IPS-NIHi7 (cell line): Measurements from ENCODE around the gene IFT57.

Experiments used
- DNase-seq: peaks from one replicate; pipeline ENCODE4 v3.0.0; 2012; ENCODE audit warnings: mixed read lengths; ENCODE audit errors: extremely low spot score

IFT57 gene

DNA sequence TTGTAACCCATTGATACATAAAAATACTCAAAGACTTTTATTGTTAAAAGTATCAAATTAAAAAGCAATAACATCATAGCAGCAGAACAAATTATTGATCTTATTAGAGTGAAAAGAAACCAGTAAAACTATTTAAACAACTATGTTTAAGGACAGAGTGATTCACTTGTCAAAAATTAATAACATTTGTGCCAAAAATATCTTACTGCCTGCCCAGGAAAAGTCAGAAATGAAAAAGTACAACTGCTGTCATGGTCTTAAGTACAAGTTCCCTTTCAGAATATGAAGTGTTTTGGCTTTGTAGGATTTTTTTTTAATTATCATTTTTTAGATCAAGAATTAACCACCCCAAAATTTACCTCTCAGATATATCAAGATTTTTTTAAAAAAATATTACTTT, 3.4 kb downstream of the IFT57 start:
- DNase-seq = no peak

- DNase-seq = no peak
Measured at GRCh38 chr3:108215871-108216270, 6.4 kb downstream of the IFT57 start.

- no peak for DNase-seq
Measured at GRCh38 chr3:108209579-108209978, 12.6 kb downstream of the IFT57 start.

DNA sequence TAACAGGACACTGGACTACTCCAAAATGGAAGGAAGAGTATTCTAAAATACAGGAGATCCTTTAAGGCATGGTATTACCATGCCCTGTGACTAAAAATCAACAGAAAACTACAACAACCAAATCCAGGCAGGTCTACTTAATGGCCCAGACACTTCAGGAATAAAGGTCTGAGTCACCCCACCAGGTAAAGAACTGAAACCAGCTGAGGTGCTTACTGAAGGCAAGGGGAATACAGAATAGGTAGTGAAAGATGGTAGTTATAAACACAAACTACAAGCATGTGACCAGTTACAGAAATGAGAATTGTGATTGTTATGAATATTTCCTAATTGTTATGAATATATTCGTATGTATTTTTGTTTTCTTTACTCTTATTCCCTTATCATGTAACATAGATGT, 13.4 kb downstream of the IFT57 start:
- no peak for DNase-seq

GRCh38 chr3:108202834-108203233, 19.4 kb downstream of the IFT57 start:
- DNase-seq = peak; percentile 46

GRCh38 chr3:108202080-108202479, 20.1 kb downstream of the IFT57 start:
- no peak for DNase-seq

DNA sequence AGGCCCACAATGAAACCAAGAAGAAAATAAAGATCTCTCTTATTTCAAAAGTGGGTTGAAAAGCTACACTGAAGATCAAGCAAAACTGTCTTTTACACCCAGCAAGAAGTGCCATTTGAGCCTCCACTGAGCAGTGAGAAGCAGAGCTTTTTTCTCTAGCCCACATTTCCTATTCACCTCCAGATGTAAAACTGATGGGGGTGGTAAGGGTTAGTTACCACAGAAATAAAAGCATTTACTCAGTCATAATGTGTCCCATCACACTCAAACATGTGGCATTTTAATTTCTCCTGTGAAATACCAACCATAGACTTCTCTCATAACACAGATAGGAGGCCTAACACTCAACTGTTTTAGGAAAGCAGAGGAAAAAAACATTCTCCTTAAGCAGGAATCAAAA, 21.0 kb downstream of the IFT57 start:
- DNase-seq = no peak

DNA sequence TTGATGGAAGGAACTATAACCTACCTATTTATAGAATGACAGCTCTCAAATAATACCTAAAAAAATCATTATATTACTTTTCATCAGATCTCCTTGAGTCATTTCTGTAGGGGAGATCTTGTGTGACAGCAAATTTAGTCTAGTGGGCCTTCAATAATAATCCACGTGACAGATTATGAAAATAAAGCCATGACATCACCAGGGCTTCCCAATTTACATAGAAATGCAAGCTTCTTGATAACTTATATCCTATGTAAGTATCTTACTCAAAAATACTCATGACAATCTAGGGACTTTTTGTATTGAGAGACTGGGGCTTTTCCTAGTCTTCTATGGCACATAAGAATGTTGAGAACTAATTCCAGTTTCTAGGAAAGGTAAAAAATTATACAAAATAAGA, 21.6 kb downstream of the IFT57 start:
- DNase-seq = no peak

- no peak for DNase-seq
Measured at GRCh38 chr3:108200024-108200423, 22.2 kb downstream of the IFT57 start.

DNA sequence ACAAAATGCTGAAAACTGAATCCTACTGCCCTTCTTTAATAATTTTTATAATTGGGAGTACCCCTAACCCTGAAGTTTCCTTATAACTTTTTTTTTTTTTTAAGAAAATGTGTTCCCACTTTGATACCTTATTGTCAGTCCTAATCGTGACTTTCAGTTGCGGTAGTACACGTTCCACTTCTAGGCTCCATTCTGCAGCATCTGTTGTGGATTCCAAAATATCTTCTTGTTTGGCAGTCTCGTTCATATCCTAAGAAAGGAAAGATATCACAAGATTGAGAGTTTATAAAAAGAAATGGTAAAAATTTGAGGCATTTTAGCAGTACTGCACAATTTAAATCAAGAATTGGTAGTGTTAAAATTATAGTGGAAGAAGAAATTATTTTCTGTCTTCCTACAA, 30.8 kb downstream of the IFT57 start:
- DNase-seq = no peak

DNA sequence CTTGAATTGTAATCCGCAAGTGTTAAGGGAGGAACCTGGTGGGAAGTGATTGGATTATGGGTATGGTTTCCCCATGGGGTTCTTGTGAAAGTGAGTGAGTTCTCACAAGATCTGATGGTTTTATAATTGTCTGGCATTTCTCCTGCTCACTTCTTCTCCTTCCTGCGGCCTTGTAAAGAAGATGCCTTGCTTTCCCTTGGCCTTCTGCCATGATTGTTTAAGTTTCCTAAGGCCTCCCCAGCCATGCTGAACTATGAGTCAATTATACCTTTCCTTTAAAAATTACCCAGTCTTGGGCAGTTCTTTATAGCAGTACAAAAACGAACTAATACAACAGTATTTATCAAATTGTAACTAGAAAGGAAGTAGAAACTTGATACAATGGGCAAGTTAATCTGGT, 31.9 kb downstream of the IFT57 start:
- no peak for DNase-seq

DNA sequence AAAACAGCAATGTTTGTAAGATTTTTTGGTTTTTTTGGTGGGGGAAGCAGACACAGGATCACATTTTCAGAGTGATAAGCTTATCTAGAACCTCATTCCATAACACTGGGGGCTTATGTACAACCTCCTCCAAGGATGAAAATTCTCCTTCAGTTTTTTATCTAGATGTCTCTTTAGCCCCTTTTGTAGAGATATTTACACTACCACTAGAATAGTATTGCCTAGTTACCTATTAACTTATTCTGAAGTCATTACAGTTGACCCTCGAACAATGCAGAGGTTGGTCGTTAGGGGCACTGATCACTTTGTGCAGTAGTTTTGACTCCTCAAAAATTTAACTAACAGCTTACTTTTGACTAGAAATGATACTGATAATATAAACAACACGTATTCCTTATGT, 32.8 kb downstream of the IFT57 start:
- DNase-seq = no peak

DNA sequence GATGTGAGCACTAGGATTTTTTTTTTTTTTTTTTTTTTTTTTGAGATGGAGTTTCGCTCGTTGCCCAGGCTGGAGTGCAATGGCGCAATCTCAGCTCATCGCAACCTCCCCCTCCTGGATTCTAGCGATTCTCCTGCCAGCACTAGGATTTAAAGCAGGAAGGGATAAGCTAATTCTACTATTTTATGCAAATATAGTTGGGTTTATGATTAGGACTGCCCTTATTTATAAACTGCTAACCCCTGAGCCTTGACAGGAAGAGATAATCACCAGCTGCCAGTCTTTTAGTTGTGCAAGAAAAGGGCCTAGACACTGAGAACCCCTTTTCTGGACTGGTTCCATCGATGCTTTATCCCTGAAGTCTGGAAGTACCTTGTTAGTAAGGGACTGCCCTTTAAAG, 36.7 kb downstream of the IFT57 start:
- DNase-seq = no peak

- DNase-seq = no peak
Measured at GRCh38 chr3:108184824-108185223, 37.4 kb downstream of the IFT57 start.

DNA sequence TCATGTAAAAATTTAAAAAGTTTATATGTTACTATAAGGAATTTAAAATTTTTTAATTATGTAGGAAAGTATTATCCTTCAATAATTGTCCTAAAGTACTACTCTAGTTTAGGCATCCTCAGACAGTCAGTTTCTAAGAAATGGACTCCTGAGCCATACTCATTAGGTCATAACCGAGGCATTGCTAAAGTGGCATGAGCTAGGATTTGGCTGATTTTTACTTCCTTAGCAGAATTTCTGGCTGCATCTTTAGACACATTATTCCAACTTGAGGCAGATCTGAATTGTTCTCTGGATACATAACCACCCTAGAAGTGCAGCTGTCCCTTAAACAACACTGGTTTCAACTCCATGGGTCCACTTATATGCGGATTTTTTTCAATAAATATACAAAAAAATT, 38.3 kb downstream of the IFT57 start:
- no peak for DNase-seq

DNA sequence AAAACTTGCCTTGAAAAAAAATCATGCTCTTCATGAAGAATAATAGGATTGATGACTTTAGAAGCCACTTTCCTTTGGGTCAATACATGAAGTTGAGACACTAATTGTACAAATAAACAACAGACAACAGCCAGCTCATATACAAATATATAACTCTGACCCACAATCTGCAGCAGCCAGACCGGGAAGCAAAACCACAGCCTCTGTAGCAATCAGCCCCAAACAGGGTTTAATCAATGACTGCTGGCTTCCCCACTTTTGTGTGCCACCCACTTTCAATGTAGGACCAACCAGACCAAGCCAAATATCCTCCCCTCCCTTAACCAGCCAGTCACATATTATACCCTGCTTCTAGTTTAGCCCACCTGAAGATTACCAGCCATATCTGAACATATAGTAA, 39.0 kb downstream of the IFT57 start:
- DNase-seq = no peak

DNA sequence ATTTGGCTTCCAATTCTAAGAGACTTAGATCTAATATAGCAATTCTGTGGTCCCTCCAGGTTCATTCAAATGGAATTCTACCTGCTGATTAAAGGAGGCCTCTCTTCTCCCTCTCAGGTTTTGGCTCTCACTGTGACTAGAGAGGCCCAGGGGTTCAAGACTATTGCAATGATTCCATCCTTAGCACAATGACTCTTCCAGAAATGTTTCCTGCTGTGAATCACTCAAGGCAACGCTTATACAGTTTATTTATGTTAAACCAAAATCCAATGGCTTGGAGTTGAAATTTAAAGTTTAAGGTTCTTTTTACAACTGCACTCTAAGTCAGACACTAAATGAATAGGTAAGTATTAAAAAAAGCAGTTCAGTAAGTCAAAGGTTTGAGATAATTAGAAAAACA, 39.9 kb downstream of the IFT57 start:
- no peak for DNase-seq

DNA sequence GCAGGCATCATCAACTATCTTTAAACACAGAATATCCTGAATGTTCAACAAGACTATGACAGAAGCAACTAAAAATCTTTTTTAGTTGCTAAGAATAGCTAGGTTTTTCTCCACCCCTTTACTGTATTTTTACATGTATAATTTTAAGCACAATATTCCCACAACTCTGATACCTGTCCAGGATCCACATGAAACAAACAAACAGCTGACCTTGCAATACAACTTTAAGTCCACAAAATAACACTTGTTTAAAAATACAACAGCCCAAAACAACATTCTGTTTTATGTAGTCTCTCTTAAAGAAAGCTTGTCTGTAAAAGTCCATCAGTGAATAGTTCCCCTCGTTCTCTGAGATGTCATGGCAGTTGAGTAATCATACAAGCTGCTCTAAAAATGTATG, 41.1 kb downstream of the IFT57 start:
- no peak for DNase-seq

DNA sequence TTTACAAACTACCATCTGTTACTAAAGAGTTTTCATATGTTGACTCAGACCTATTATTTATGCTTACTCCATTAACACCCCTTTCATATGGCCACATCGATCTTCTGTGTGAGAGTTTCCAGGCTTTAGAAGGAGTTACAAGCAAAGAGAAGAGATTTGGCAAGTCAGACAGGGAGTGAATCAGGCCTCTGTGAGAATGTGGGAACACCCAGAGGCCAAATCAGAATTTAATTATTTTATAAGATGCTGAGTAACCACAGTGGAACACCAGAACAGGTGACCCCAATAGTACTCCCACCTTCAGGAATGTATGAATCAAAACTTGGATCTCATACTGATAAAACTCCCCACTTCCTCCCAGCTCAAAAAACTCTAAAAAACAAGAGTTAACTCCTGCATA, 42.0 kb downstream of the IFT57 start:
- DNase-seq = no peak

GRCh38 chr3:108178676-108179075, 43.5 kb downstream of the IFT57 start:
- no peak for DNase-seq

GRCh38 chr3:108177536-108177935, 44.7 kb downstream of the IFT57 start:
- DNase-seq = no peak

- no peak for DNase-seq
Measured at GRCh38 chr3:108175352-108175751, 46.9 kb downstream of the IFT57 start.

GRCh38 chr3:108171106-108171505, 51.1 kb downstream of the IFT57 start:
- no peak for DNase-seq

DNA sequence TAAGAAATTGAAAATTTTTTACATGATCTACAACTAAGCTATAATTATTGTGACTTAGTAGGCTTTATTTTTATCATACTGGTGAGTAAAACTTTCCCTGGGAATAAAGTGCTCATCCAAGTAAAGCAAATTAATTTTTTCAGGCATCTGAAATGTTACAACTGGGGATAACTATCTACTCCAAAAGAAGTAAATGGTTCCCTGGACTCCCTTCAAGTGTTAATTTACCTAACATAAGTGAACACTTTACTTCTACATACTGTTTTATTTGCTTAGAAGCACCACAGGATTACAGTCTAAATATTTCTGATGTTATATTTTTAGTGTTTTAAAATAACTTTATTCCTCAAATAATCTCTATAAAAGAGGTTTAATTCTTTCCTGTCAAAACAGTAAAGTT, 57.8 kb downstream of the IFT57 start:
- DNase-seq = no peak

DNA sequence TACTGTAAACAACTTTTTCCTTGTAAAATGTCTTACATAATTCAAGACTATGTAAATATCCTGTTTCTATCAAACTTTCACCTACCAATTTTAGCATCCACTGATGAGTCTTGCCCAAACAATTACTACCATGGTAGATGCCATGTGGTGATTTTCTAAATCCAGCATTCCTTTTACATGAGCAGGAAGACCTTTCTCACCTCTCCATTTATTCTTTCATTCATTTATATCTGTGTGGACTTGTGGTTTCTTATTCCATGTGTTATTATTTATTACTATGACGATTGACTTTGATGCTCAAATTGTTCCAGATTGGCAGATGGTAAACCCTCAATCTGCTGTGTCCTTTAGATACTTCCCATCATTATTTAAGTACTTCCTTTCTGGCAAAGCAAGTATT, 62.4 kb downstream of the IFT57 start:
- no peak for DNase-seq
